GM12878 (cell line): ENCODE measurements around the gene LRP8. TPM values are rescaled to one million over a fixed set of nuclear protein-coding genes. Genes with fewer than 3 reads are reported as not detected.

Source experiments
- ATAC-seq: fragments of 200-7000 bp; cut with Tn5 transposase; 3 replicates; pipeline ENCODE4 v1.9.1; 2020; ENCODE audit warnings: mild to moderate bottlenecking, moderate library complexity
- BruUV-seq: library from RNA; stranded (reverse); fragments of 400-500 nt; replicated peaks from 2 replicates; lab custom pipeline; 2021; lab: Mats Ljungman, UMichigan
- CTCF ChIA-PET: fragments of 300-600 bp; sonication (Branson Sonifier 250); formaldehyde crosslinking; extraction: SDS; loops from one replicate; lab custom pipeline; 2021; ENCODE audit warnings: inconsistent platforms; lab: Yijun Ruan, JAX
- POLR2A ChIA-PET: fragments of 350-600 bp; formaldehyde crosslinking; extraction: SDS; loops from one replicate; lab custom pipeline; 2021; ENCODE audit warnings: inconsistent platforms; lab: Charles Lee
- RAD21 ChIA-PET: fragments of 300-600 bp; sonication (Branson Sonifier 250); formaldehyde crosslinking; loops from one replicate; lab custom pipeline; 2023; ENCODE audit warnings: antibody characterized with exemption; ENCODE audit not compliant: unreplicated experiment; lab: Charles Lee
- SMC1A ChIA-PET: fragments of 300-600 bp; sonication (Branson Sonifier 250); formaldehyde crosslinking; loops from one replicate; lab custom pipeline; 2023; ENCODE audit not compliant: unreplicated experiment, uncharacterized antibody; lab: Charles Lee
- DNase-seq: peaks from one replicate; pipeline ENCODE4 v3.0.0-alpha.2; 2011; ENCODE audit warnings: low read depth, low spot score
- FAIRE-seq: peaks from 3 replicates; lab custom pipeline; 2011; peaks lifted over from hg19 to GRCh38; lab: Jason Lieb, UNC
- H2AFZ ChIP-seq: 2 replicates; pipeline ENCODE4 v1.6.0; 2011; ENCODE audit warnings: low read depth, low read length, control low read depth; ENCODE audit not compliant: control insufficient read depth
- H3K27ac ChIP-seq: 2 replicates; pipeline ENCODE4 v1.5.1; 2011; ENCODE audit warnings: control low read depth; ENCODE audit not compliant: control insufficient read depth, insufficient read depth
- H3K27me3 ChIP-seq, 2 experiments: replicated peaks in 1 of 2; 2 replicates each; pipeline versions ENCODE4 v1.6.0 to v1.6.1; 2011; ENCODE audit warnings: low read length in 1 of 2; ENCODE audit not compliant: control insufficient read depth in 2 of 2, insufficient read depth in 2 of 2
- H3K36me3 ChIP-seq, 2 experiments: 2 replicates each; pipeline ENCODE4 v1.5.1; 2011; ENCODE audit warnings: low read length in 1 of 2; ENCODE audit not compliant: control insufficient read depth in 2 of 2, insufficient read depth in 2 of 2
- H3K4me1 ChIP-seq: 2 replicates; pipeline ENCODE4 v1.6.1; 2011; ENCODE audit warnings: mild to moderate bottlenecking, low read length, moderate library complexity, mixed read lengths; ENCODE audit not compliant: control insufficient read depth, insufficient read depth
- H3K4me2 ChIP-seq: 2 replicates; pipeline ENCODE4 v1.6.0; 2011; ENCODE audit warnings: control low read depth; ENCODE audit not compliant: control insufficient read depth, insufficient read depth
- H3K4me3 ChIP-seq: fragments of 200-600 bp; sonication (generic); 2 replicates; pipeline ENCODE4 v1.5.1; 2016
- H3K79me2 ChIP-seq: 2 replicates; pipeline ENCODE4 v1.6.0; 2011; ENCODE audit warnings: low read length; ENCODE audit not compliant: control insufficient read depth, insufficient read depth
- H3K9ac ChIP-seq: 2 replicates; pipeline ENCODE4 v1.8.0; 2011; ENCODE audit warnings: low read length, control low read depth, mixed read lengths; ENCODE audit not compliant: control insufficient read depth, insufficient read depth
- H3K9me3 ChIP-seq: replicated peaks from 3 replicates; pipeline ENCODE4 v1.5.1; 2011; ENCODE audit warnings: mild to moderate bottlenecking, low read length; ENCODE audit not compliant: control insufficient read depth, insufficient read depth
- H4K20me1 ChIP-seq: 2 replicates; pipeline ENCODE4 v1.6.0; 2011; ENCODE audit not compliant: control insufficient read depth, insufficient read depth
- BCL3 ChIP-seq: IDR thresholded peaks from 2 replicates; pipeline ENCODE4 v1.6.1; 2011; ENCODE audit warnings: borderline replicate concordance, low read depth, mild to moderate bottlenecking, moderate library complexity, low read length; ENCODE audit not compliant: insufficient read depth, poor library complexity, severe bottlenecking
- CTCF ChIP-seq, 3 experiments: IDR thresholded peaks in 2 of 3; conservative IDR thresholded peaks in 1 of 3; 2 replicates each; pipeline ENCODE4 v1.5.1; 2011; ENCODE audit warnings: low read depth in 3 of 3, low read length in 3 of 3, mild to moderate bottlenecking in 3 of 3, control low read depth in 2 of 3, moderate library complexity in 2 of 3, inconsistent platforms in 1 of 3, mixed read lengths in 1 of 3; ENCODE audit not compliant: control insufficient read depth in 2 of 3, insufficient read depth in 1 of 3; ENCODE audit errors: extremely low read depth in 1 of 3
- IKZF1 ChIP-seq: fragments of 450-650 bp; conservative IDR thresholded peaks from 2 replicates; pipeline ENCODE4 v1.6.1; 2017; ENCODE audit warnings: antibody characterized with exemption, mild to moderate bottlenecking
- KDM1A ChIP-seq: fragments of 200-600 bp; sonication (generic); IDR thresholded peaks from 2 replicates; pipeline ENCODE4 v1.6.1; 2016; ENCODE audit warnings: borderline replicate concordance
- MEF2B ChIP-seq: fragments of 450-650 bp; IDR thresholded peaks from 2 replicates; pipeline ENCODE4 v1.6.1; 2018; ENCODE audit warnings: mild to moderate bottlenecking, moderate library complexity; ENCODE audit not compliant: partially characterized antibody, poor library complexity, severe bottlenecking
- NFIC ChIP-seq: IDR thresholded peaks from 2 replicates; pipeline ENCODE4 v1.6.1; 2012; ENCODE audit warnings: low read depth, mild to moderate bottlenecking, inconsistent platforms, low read length, moderate library complexity
- NKRF ChIP-seq: fragments of 450-650 bp; conservative IDR thresholded peaks from 2 replicates; pipeline ENCODE4 v1.6.1; 2017; ENCODE audit warnings: mild to moderate bottlenecking, moderate library complexity
- POLR2A ChIP-seq: IDR thresholded peaks from 2 replicates; pipeline ENCODE4 v1.6.1; 2011; ENCODE audit warnings: low read depth, mild to moderate bottlenecking, low read length
- PRDM15 ChIP-seq: fragments of 450-650 bp; formaldehyde crosslinking; IDR thresholded peaks from 2 replicates; pipeline ENCODE4 v1.4.0; 2020; ENCODE audit warnings: mild to moderate bottlenecking, moderate library complexity
- RAD21 ChIP-seq: IDR thresholded peaks from 2 replicates; pipeline ENCODE4 v1.6.1; 2011; ENCODE audit warnings: mild to moderate bottlenecking, low read depth, low read length, moderate library complexity; ENCODE audit not compliant: insufficient read depth
- RELA ChIP-seq: fragments of 450-650 bp; IDR thresholded peaks from 2 replicates; pipeline ENCODE4 v1.8.0; 2014; ENCODE audit warnings: borderline replicate concordance; ENCODE audit not compliant: partially characterized antibody
- RUNX3 ChIP-seq: IDR thresholded peaks from 2 replicates; pipeline ENCODE4 v1.6.1; 2012; ENCODE audit warnings: low read length, inconsistent platforms
- YBX1 ChIP-seq: fragments of 450-650 bp; IDR thresholded peaks from 2 replicates; pipeline ENCODE4 v1.6.1; 2016; ENCODE audit warnings: antibody characterized with exemption
- ZNF384 ChIP-seq: IDR thresholded peaks from 2 replicates; pipeline ENCODE4 v1.6.1; 2012; ENCODE audit warnings: low read depth, mild to moderate bottlenecking, low read length, improper control_type of control experiment, borderline replicate concordance
- WGBS: methylation state at CpG from one replicate; pipeline ENCODE4 v1.1.6; 2016; ENCODE audit warnings: low lambda C conversion rate; ENCODE audit not compliant: insufficient replicate concordance, insufficient coverage; ENCODE audit errors: missing lambda C conversion rate; 5-methylcytosine and 5-hydroxymethylcytosine counted together
- in situ Hi-C: fragments of 300-500 bp; cut with MboI; formaldehyde crosslinking; loops from 9 replicates; pipeline ENCODE4 v1.14.3; 2018; ENCODE audit warnings: mixed read lengths
- intact Hi-C: fragments of 100-400 bp; cut with micrococcal nuclease; formaldehyde crosslinking; loops from one replicate; pipeline ENCODE4 v1.14.2; 2022; ENCODE audit not compliant: unreplicated experiment
- polyA plus RNA-seq, 11 experiments: library from polyadenylated mRNA; depleted of rRNA in 4 of 11; unstranded in 6 of 11; stranded (reverse) in 5 of 11; fragments of >200 nt; fragmentation: Nextera tagmentation in 4 of 11; fragmentation: Illumina TruSeq in 1 of 11; extraction: Ambion mirVana in 4 of 11; extraction: Trizol in 1 of 11; gene quantifications; 1 replicate in 1 of 11; 2 replicates in 10 of 11; pipeline versions ENCODE4 v1.2.1 to v1.2.3, GENCODE V29; 2011 to 2016; ENCODE audit warnings: inconsistent platforms in 2 of 11, missing spikeins in 2 of 11, low read depth in 1 of 11
- total RNA-seq, 4 experiments: library from RNA; depleted of rRNA in 3 of 4; stranded (reverse); fragments of >200 nt in 3 of 4; fragmentation: Illumina TruSeq in 1 of 4; extraction: Trizol in 1 of 4; gene quantifications; 2 replicates each; pipeline versions ENCODE4 v1.2.1 to v1.2.3, GENCODE V29; 2013 to 2021

LRP8 gene
- total and polyA plus RNA-seq, 10 of the 15 experiments (the other 5 are each of a cell fraction or from before 2014, with no cell fraction given) = 2.8 to 40.5 (median 22.3) TPM

- H3K9me3 ChIP-seq = no peaks in the 10 kb centered on the region
- no peak overlapping the region for H3K4me3 ChIP-seq
- H3K9ac ChIP-seq = no peak overlapping the region
- intact Hi-C loops (no loop called here), in situ Hi-C loops (no loop called here)
- peaks cover 13 to 18% of the 10 kb centered on the region in 2 experiments; a peak in 3 of 4 replicates for H3K36me3 ChIP-seq
- ATAC-seq (no peak), FAIRE-seq (no peak), DNase-seq (no peak)
- no peak overlapping the region for H3K4me2 ChIP-seq
- ChIA-PET POLR2A (interaction anchor here (1.1 to 1.3 kb wide), 2 partner anchors 54 to 77 kb away, joined by 3 to 4 read pairs; no protein-coding TSS in a partner anchor), RAD21 (interaction anchor here (1.1 to 3.4 kb wide), 5 partner anchors 26 to 117 kb away, joined by 3 to 27 read pairs (median 9); no protein-coding TSS in a partner anchor), CTCF (interaction anchor here (0.6 to 9.5 kb wide), 13 partner anchors 12 to 121 kb away, joined by 3 to 95 read pairs (median 4); no protein-coding TSS in a partner anchor), SMC1A (interaction anchor here (0.6 to 4.5 kb wide), 11 partner anchors 12 to 150 kb away, joined by 3 to 26 read pairs (median 3); no protein-coding TSS in a partner anchor)
- H3K79me2 ChIP-seq = peaks cover 21% of the 10 kb centered on the region
- no peak overlapping the region for H2AFZ ChIP-seq
- peaks cover 51% of the 10 kb centered on the region for H3K4me1 ChIP-seq
- peak overlapping the region; percentile 77 for H3K27ac ChIP-seq
- 100% methylated on average over 2 of the region's 2 CpGs for WGBS
- no peaks in the 10 kb centered on the region for H3K27me3 ChIP-seq
- H4K20me1 ChIP-seq = no peaks in the 10 kb centered on the region
- BruUV-seq = no TSS peak
- no peak for TF ChIP-seq MEF2B
- 0 out of 6 replicates have a peak, but pooled peaks of 2 of the 3 experiments have one; percentile 11 to 15 for TF ChIP-seq CTCF (IDR thresholded peaks at IDR 0.05 in 2 of 3, conservative IDR thresholded peaks at IDR 0.05 in 1 of 3; ENCODE audit: control insufficient read depth in 2 of 3, extremely low read depth in 1 of 3, insufficient read depth in 1 of 3, low read depth in 3 of 3, low read length in 3 of 3)
- no peak for TF ChIP-seq NFIC
- no peak for TF ChIP-seq KDM1A
- TF ChIP-seq PRDM15 = no peak
- TF ChIP-seq ZNF384 = no peak
- no peak for TF ChIP-seq YBX1
- no peak for TF ChIP-seq NKRF
- TF ChIP-seq RAD21 = peak; percentile 29; the same call in 1 of the 2 replicates
- TF ChIP-seq IKZF1 = no peak
- no peak for TF ChIP-seq RELA
- no peak for TF ChIP-seq POLR2A
- 0 out of 2 replicates have a peak, but pooled peaks have one; percentile 14 for TF ChIP-seq RUNX3
- no peak for TF ChIP-seq BCL3
Observed at GRCh38 chr1:53291574-53291973, 36.3 kb downstream of the LRP8 start.
